ENCODE data around the gene HES1.
"Not testable (repeated sequence)": the region's sequence is repeated elsewhere in the genome, so short reads cannot be mapped to it uniquely, and the experiment has no call there.

HES1 gene

DNA sequence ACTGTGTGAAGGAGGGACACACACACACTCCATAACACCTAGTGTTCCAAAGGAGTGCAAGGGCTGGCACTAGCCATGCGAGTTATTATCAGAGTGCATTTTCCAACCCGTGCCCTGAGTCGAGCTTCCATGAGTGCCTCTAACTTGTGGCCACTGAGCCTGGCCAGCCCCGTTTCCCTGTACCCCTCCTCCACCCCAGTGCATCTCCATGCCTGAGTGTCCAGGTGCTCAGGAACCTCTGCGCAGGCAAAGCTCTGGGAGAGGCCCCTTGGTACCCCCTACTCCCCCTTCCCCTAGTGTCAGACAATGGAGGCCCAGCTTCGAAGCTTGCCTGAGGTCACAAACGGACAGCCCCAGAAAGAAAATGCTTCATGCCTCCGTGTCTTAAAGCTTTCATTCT, 45.2 kb upstream of the HES1 start:
- no peak for DNase-seq (ENCODE audit: low read depth)
- TF ChIP-seq, protein P1, sequence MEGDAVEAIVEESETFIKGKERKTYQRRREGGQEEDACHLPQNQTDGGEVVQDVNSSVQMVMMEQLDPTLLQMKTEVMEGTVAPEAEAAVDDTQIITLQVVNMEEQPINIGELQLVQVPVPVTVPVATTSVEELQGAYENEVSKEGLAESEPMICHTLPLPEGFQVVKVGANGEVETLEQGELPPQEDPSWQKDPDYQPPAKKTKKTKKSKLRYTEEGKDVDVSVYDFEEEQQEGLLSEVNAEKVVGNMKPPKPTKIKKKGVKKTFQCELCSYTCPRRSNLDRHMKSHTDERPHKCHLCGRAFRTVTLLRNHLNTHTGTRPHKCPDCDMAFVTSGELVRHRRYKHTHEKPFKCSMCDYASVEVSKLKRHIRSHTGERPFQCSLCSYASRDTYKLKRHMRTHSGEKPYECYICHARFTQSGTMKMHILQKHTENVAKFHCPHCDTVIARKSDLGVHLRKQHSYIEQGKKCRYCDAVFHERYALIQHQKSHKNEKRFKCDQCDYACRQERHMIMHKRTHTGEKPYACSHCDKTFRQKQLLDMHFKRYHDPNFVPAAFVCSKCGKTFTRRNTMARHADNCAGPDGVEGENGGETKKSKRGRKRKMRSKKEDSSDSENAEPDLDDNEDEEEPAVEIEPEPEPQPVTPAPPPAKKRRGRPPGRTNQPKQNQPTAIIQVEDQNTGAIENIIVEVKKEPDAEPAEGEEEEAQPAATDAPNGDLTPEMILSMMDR (IDR thresholded peaks at IDR 0.05; ENCODE audit: control insufficient read depth, extremely low read depth, insufficient read depth), result no peak
- no peak overlapping the region for H3K4me3 ChIP-seq (ENCODE audit: low read depth, low read length)

DNA sequence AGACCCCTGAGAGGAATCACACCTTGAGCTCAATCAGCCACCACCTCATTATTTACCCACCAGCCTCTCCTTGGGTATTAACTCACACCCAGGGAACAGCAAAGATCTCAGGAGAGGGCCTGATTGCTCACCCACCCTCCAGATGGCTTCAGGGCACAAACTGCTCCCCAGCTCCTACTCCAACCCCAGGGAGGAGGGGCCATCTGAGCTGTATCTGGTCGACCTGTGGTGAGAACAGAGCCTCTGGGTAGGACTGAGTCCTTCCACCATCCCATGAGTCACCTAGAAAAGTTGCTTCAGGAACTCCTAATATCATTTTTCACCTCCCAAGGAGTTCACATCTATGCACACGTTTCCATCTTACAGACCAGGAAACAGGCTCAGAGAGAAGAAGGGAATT, 44.8 kb upstream of the HES1 start:
- no peak overlapping the region for H3K4me3 ChIP-seq (ENCODE audit: low read depth, low read length)

DNA sequence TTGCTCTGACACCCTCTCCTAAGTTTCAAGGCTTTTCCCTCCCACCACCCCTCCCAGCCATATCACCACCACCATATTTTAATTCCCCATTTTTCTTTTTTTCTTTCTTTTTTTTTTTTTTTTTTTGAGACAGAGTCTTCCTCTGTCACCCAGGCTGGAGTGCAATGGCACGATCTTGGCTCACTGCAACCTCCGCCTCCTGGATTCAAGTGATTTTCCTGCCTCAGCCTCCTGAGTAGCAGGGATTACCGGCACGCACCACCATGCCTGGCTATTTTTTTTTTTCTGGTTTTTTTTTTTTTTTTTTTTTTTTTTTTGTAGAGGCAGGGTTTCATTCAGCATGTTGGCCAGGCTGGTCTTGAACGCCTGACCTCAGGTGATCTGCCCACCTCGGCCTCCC, 44.1 kb upstream of the HES1 start:
- not testable (repeated sequence) for DNase-seq (ENCODE audit: low read depth); H3K4me3 ChIP-seq (ENCODE audit: low read depth, low read length)

More for the DNA sequence above, 44.8 kb upstream of the HES1 start:
- TF ChIP-seq, protein P1 (IDR thresholded peaks at IDR 0.05; ENCODE audit: control insufficient read depth, extremely low read depth, insufficient read depth), result no peak
- DNase-seq (ENCODE audit: low read depth), result no peak

DNA sequence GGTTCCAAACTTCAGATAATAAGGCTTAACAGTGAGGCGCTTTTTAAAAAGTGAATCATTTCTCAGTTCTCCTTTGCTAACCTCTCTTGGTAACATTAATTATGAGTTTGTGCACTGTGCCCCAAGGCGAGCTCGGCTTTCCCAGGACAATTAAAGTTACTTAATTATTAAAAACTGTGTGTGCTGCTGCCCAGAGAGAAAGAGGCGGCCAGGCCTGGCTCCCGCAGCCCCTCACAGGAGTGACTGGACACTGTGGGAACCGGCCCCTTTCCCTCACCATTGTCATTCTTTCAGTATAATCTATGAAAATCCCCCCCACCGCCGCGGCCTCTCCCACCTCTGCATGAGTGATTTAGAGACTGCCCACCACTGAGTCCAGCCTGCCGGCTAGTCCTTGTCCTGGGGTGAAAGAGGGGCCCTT, 43.1 kb upstream of the HES1 start:
- TF ChIP-seq, protein P1 (IDR thresholded peaks at IDR 0.05; ENCODE audit: control insufficient read depth, extremely low read depth, insufficient read depth), result no peak
- H3K4me3 ChIP-seq (ENCODE audit: low read depth, low read length), result no peak overlapping the region
- DNase-seq (ENCODE audit: low read depth), result no peak

DNA sequence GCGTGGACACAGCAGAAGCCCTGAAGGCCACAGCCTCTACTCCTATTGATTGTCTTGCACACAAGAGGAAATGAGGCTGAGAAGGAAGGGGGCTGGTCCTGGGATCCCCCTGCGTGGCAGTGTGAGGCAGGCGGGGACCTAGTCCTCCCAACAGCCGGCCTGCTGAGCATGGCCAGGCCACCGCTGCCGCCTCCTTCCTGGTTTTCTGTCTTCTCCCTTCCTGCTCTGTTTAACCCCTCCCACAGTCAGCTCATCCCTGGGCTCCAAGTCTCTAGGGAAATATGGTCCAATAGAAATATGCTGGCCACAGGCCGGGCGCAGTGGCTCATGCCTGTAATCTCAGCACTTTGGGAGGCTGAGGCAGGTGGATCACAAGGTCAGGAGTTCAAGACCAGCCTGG, 42.1 kb upstream of the HES1 start:
- TF ChIP-seq, protein P1 (IDR thresholded peaks at IDR 0.05; ENCODE audit: control insufficient read depth, extremely low read depth, insufficient read depth), result no peak
- H3K4me3 ChIP-seq (ENCODE audit: low read depth, low read length), result no peak overlapping the region
- no peak for DNase-seq (ENCODE audit: low read depth)

DNA sequence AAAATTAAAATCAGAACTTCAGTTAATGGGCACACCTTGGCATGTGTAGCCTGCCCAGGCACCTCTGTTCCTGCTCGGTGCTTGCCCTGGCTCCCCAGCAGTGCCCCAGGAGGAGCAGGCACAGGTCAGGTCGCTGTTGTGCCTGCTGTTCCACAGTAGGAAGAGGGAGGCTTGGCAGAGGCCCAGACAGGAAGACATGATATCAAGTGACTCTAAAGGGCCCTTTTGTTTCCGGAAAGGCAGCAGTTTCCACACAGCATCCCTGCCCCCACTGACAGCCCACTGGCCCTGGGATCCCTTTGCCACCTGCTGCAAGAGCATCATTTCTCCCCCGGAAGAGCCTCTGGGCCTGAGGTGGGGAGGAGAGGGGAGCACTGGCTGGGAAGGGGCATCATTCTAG, 40.5 kb upstream of the HES1 start:
- no peak for DNase-seq (ENCODE audit: low read depth)
- TF ChIP-seq, protein P1 (IDR thresholded peaks at IDR 0.05; ENCODE audit: control insufficient read depth, extremely low read depth, insufficient read depth), result no peak
- H3K4me3 ChIP-seq (ENCODE audit: low read depth, low read length), result no peak overlapping the region

DNA sequence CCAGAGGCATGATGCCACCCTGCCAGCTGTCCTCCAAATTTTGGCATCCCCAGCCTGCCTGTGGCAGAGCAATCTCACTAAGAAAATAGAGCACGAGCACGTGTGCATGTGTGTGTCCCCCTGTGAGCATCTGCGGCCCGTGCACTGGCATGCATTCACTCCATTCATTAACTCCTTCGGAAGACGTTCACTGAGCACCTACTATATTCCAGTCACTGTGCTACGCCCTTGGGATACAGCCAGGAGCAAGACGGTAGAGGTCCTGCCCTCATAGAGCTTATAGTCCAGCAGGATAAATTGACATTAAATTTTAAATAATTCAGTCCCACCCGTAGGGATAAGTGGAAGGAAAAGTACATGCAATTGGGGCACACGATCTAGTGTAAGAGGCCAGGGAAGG, 40.0 kb upstream of the HES1 start:
- TF ChIP-seq, protein P1 (IDR thresholded peaks at IDR 0.05; ENCODE audit: control insufficient read depth, extremely low read depth, insufficient read depth), result no peak
- no peak for DNase-seq (ENCODE audit: low read depth)
- no peak overlapping the region for H3K4me3 ChIP-seq (ENCODE audit: low read depth, low read length)
